Ovary (tissue), 9 donors: Measurements from ENCODE around the gene WDR43. TPM values are rescaled to one million over a fixed set of nuclear protein-coding genes. Genes with fewer than 3 reads are reported as not detected.

Source experiments
- DNase-seq, 5 donors: peaks; one replicate each; pipeline ENCODE4 v3.0.0-alpha.2; 2019 to 2020
- H3K27ac ChIP-seq, 2 donors: fragments of 200-600 bp; one replicate each; pipeline versions ENCODE4 v1.5.1 to v1.8.0; 2019 to 2022
- H3K27me3 ChIP-seq: fragments of 200-600 bp; one replicate; pipeline ENCODE4 v1.8.0; 2022
- H3K36me3 ChIP-seq: fragments of 200-600 bp; sonication (generic); one replicate; pipeline ENCODE4 v1.5.1; 2019
- H3K4me1 ChIP-seq: one replicate; pipeline ENCODE4 v1.8.1; 2013; ENCODE audit warnings: mild to moderate bottlenecking, moderate library complexity; ENCODE audit not compliant: insufficient read depth
- H3K4me3 ChIP-seq: fragments of 200-600 bp; sonication (generic); one replicate; pipeline ENCODE4 v1.5.1; 2017
- H3K9me3 ChIP-seq, 2 donors: fragments of 200-600 bp in 1 of 2; sonication (generic) in 1 of 2; one replicate each; pipeline versions ENCODE4 v1.5.1 to v1.8.1; 2013 to 2019; ENCODE audit warnings: mild to moderate bottlenecking in 1 of 2, moderate library complexity in 1 of 2
- CTCF ChIP-seq, 3 donors: fragments of 450-650 bp in 2 of 3; fragments of 200-600 bp in 1 of 3; IDR thresholded peaks; one replicate each; pipeline versions ENCODE4 v1.5.1 to v1.8.0; 2016 to 2022; ENCODE audit warnings: antibody characterized with exemption in 3 of 3, mild to moderate bottlenecking in 1 of 3
- EP300 ChIP-seq: sonication (generic); formaldehyde crosslinking; IDR thresholded peaks from one replicate; pipeline ENCODE4 v1.6.1; 2017; ENCODE audit warnings: antibody characterized with exemption
- POLR2A ChIP-seq: fragments of 450-650 bp; IDR thresholded peaks from one replicate; pipeline ENCODE4 v1.6.1; 2017; ENCODE audit warnings: antibody characterized with exemption, mild to moderate bottlenecking, moderate library complexity
- WGBS, 3 donors: extraction: QIAGEN DNeasy Blood & Tissue Kit in 1 of 3; methylation state at CpG; one replicate each; pipeline versions ENCODE4 v1.1.5 to v1.1.7; 2013 to 2017; 5-methylcytosine and 5-hydroxymethylcytosine counted together
- intact Hi-C, 4 donors: fragments of 100-400 bp; cut with DNase I; formaldehyde crosslinking; loops; one replicate each; pipeline versions ENCODE4 v1.11.0 to v1.15.1; 2022 to 2023
- polyA plus RNA-seq, 2 donors: library from polyadenylated mRNA; stranded (reverse); fragments of 200-250 nt in 1 of 2; fragments of 350-450 nt in 1 of 2; fragmentation: Illumina TruSeq in 1 of 2; extraction: RNeasy Lipid Tissue Mini Kit (QIAGEN cat#74804) in 1 of 2; gene quantifications; one replicate each; pipeline ENCODE4 v1.2.3, GENCODE V29; 2013 to 2014
- total RNA-seq, 7 donors: library from RNA; depleted of rRNA in 2 of 7; stranded (reverse); fragments of >200 nt in 2 of 7; fragmentation: NEBNext Ultra II Directional in 3 of 7; extraction: Animal tissue kit (Norgen Biotek cat#: 25700) in 3 of 7; gene quantifications; one replicate each; pipeline versions ENCODE4 v1.1.0 to v1.2.4, GENCODE V29; 2016 to 2023
- donor health status: DM: no; HTN: no; CAD: no; lungs with moderate emphysema.
- donor health status: DM: no; HTN: no; CAD: no.
- donor health status: Bipolar disorder and iron deficiency.
- donor health status: DM: yes; HTN: yes; CAD: no.
- donor health status: DM: no; HTN: no; CAD: no.
- donor health status: DM: yes; HTN: yes; CAD: no.

The WDR43 gene
- total and polyA plus RNA-seq, 9 donors = 14.0 to 63.5 (median 43.5) TPM

GRCh38 chr2:28981620-28982376 is 87.3 kb downstream of the WDR43 start:
- H3K27me3 ChIP-seq = no peaks in the 10 kb centered on the region
- no peak for DNase-seq
- H3K4me1 ChIP-seq = no peaks in the 10 kb centered on the region
- H3K36me3 ChIP-seq = no peaks in the 10 kb centered on the region
- intact Hi-C loops = no loop called here
- WGBS, 3 donors = 83 to 92% (median 91%) methylated on average over 11 of the region's 11 CpGs
- H3K4me3 ChIP-seq = no peak overlapping the region
- H3K27ac ChIP-seq = peak overlapping the region in 1 of 2 donors; percentile 36
- no peak for TF ChIP-seq EP300
- no peak for TF ChIP-seq CTCF (IDR thresholded peaks at IDR 0.05)
- no peak for TF ChIP-seq POLR2A
- H3K9me3 ChIP-seq = no peaks in the 10 kb centered on the region

GRCh38 chr2:28982381-28982950 is 88.0 kb downstream of the WDR43 start:
- H3K27ac ChIP-seq = no peak overlapping the region
- DNase-seq = no peak
- 50 to 62% (median 51%) methylated on average over 8 of the region's 8 CpGs for WGBS, 3 donors

GRCh38 chr2:28986429-28986828 is 92.0 kb downstream of the WDR43 start:
- no peaks in the 10 kb centered on the region for H3K36me3 ChIP-seq
- TF ChIP-seq CTCF (IDR thresholded peaks at IDR 0.05) (no peak), POLR2A (no peak), EP300 (no peak)
- no peaks in the 10 kb centered on the region for H3K27me3 ChIP-seq
- no peak overlapping the region for H3K27ac ChIP-seq
- no peak for DNase-seq
- WGBS, 3 donors = 27 to 36% (median 30%) methylated on average over 4 of the region's 4 CpGs
- H3K9me3 ChIP-seq = no peaks in the 10 kb centered on the region
- H3K4me1 ChIP-seq = no peaks in the 10 kb centered on the region
- intact Hi-C loops = no loop called here
- no peak overlapping the region for H3K4me3 ChIP-seq

More at GRCh38 chr2:28982381-28982950, 88.0 kb downstream of the WDR43 start:
- H3K27me3 ChIP-seq = no peaks in the 10 kb centered on the region
- intact Hi-C loops = no loop called here
- TF ChIP-seq EP300 = no peak
- no peak for TF ChIP-seq CTCF (IDR thresholded peaks at IDR 0.05)
- no peak for TF ChIP-seq POLR2A
- no peak overlapping the region for H3K4me3 ChIP-seq
- H3K9me3 ChIP-seq = no peaks in the 10 kb centered on the region
- no peaks in the 10 kb centered on the region for H3K36me3 ChIP-seq
- no peaks in the 10 kb centered on the region for H3K4me1 ChIP-seq

- intact Hi-C loops = no loop called here
- Histone ChIP-seq H3K9me3 (no peaks in the 10 kb centered on the region), H3K27ac (no peak overlapping the region), H3K4me3 (no peak overlapping the region), H3K4me1 (no peaks in the 10 kb centered on the region), H3K36me3 (no peaks in the 10 kb centered on the region), H3K27me3 (no peaks in the 10 kb centered on the region)
- WGBS, 3 donors = 85 to 87% (median 86%) methylated on average over 5 of the region's 5 CpGs
- TF ChIP-seq CTCF (IDR thresholded peaks at IDR 0.05) = no peak
- no peak for TF ChIP-seq POLR2A
- TF ChIP-seq EP300 = no peak
- no peak for DNase-seq
Observed at GRCh38 chr2:28989973-28990372, 95.5 kb downstream of the WDR43 start.
